GM13976 (cell line): ENCODE measurements around the gene APPL1.

ENCODE experiments used
- DNase-seq: peaks from one replicate; pipeline ENCODE4 v3.0.0; 2012; ENCODE audit warnings: low spot score
- CTCF ChIP-seq: IDR thresholded peaks from 2 replicates; pipeline ENCODE4 v1.5.1; 2012; ENCODE audit warnings: borderline replicate concordance, mild to moderate bottlenecking; ENCODE audit not compliant: insufficient read depth; ENCODE audit errors: extremely low read depth, missing control alignments, control extremely low read depth
- in situ Hi-C: fragments of 300-500 bp; cut with MboI; formaldehyde crosslinking; loops from one replicate; pipeline ENCODE4 v1.12.0; 2022; ENCODE audit warnings: low sequenced_read_pairs, mixed read lengths, inconsistent platforms; ENCODE audit not compliant: unreplicated experiment

Gene APPL1

GRCh38 chr3:57206423-57206822 lies 21.1 kb upstream of the APPL1 start:
- DNase-seq = no peak
- in situ Hi-C loops = no loop called here
- no peak for TF ChIP-seq CTCF

GRCh38 chr3:57221883-57222282 lies 5.6 kb upstream of the APPL1 start:
- no peak for DNase-seq
- no peak for TF ChIP-seq CTCF
- in situ Hi-C loops = no loop called here

- in situ Hi-C loops = no loop called here
- DNase-seq = no peak
Measured at GRCh38 chr3:57224856-57225255, 2.7 kb upstream of the APPL1 start.

GRCh38 chr3:57226176-57226575 lies 1.4 kb upstream of the APPL1 start:
- TF ChIP-seq CTCF = no peak
- in situ Hi-C loops = no loop called here
- DNase-seq = peak; percentile 18

More at GRCh38 chr3:57224856-57225255, 2.7 kb upstream of the APPL1 start:
- no peak for TF ChIP-seq CTCF

- no peak for TF ChIP-seq CTCF
- peak; percentile 50 for DNase-seq
- in situ Hi-C loops = no loop called here
Measured at GRCh38 chr3:57227930-57228751, 612 bp downstream of the APPL1 start.

GRCh38 chr3:57230006-57230405 lies 2.5 kb downstream of the APPL1 start:
- no peak for DNase-seq
- no peak for TF ChIP-seq CTCF
- in situ Hi-C loops = no loop called here

- DNase-seq = no peak
- in situ Hi-C loops = no loop called here
- TF ChIP-seq CTCF = no peak
Measured at GRCh38 chr3:57233799-57234198, 6.3 kb downstream of the APPL1 start.
